ENCODE data around the gene PDIA5. TPM values are rescaled to one million over a fixed set of nuclear protein-coding genes. Genes with fewer than 3 reads are reported as not detected.

PDIA5 gene
- total RNA-seq, 4 donors from 2014 or later = 3.9 to 13.0 (median 12.0) TPM

GRCh38 chr3:123038751-123039150 lies 28.1 kb upstream of the PDIA5 start:
- no peak overlapping the region for H3K4me3 ChIP-seq
- H3K4me1 ChIP-seq = peaks cover 0 to 8% (median 5%) of the 10 kb centered on the region in 3 donors
- no peak overlapping the region for H3K27ac ChIP-seq
- intact Hi-C loops (cut with DNase I) = no loop called here
- no peaks in the 10 kb centered on the region for H3K36me3 ChIP-seq
- H3K9me3 ChIP-seq = no peaks in the 10 kb centered on the region
- no peak for TF ChIP-seq CTCF (IDR thresholded peaks at IDR 0.05)
- TF ChIP-seq POLR2A (IDR thresholded peaks at IDR 0.05) = no peak
- no peak for DNase-seq
- H3K27me3 ChIP-seq = peaks cover 0 to 33% (median 0%) of the 10 kb centered on the region in 4 donors

GRCh38 chr3:123039178-123039577 lies 27.6 kb upstream of the PDIA5 start:
- intact Hi-C loops (cut with DNase I) = no loop called here
- no peak for DNase-seq
- WGBS, 2 donors = 38 to 39% methylated on average over 3 of the region's 3 CpGs
- Histone ChIP-seq H3K9me3 (no peaks in the 10 kb centered on the region), H3K4me1 (peaks cover 0 to 8% (median 5%) of the 10 kb centered on the region in 3 donors), H3K27me3 (peaks cover 0 to 30% (median 0%) of the 10 kb centered on the region in 4 donors), H3K27ac (no peak overlapping the region), H3K4me3 (no peak overlapping the region), H3K36me3 (no peaks in the 10 kb centered on the region)
- TF ChIP-seq POLR2A (IDR thresholded peaks at IDR 0.05) (no peak), CTCF (IDR thresholded peaks at IDR 0.05) (no peak)

GRCh38 chr3:123042413-123042812 lies 24.4 kb upstream of the PDIA5 start:
- no peaks in the 10 kb centered on the region for H3K36me3 ChIP-seq
- no peak overlapping the region for H3K4me3 ChIP-seq
- DNase-seq = no peak
- WGBS, 2 donors = 85% methylated on average over 5 to 6 of the region's 6 CpGs
- H3K27me3 ChIP-seq = peaks cover 0 to 31% (median 0%) of the 10 kb centered on the region in 4 donors
- no peaks in the 10 kb centered on the region for H3K9me3 ChIP-seq
- no peak overlapping the region for H3K27ac ChIP-seq
- TF ChIP-seq POLR2A (IDR thresholded peaks at IDR 0.05) (no peak), CTCF (IDR thresholded peaks at IDR 0.05) (no peak)
- peaks cover 0 to 8% (median 0%) of the 10 kb centered on the region in 3 donors for H3K4me1 ChIP-seq
- intact Hi-C loops (cut with DNase I) = no loop called here

GRCh38 chr3:123044981-123045763 lies 21.7 kb upstream of the PDIA5 start:
- no peak for TF ChIP-seq POLR2A (IDR thresholded peaks at IDR 0.05)
- TF ChIP-seq CTCF (IDR thresholded peaks at IDR 0.05) = no peak
- 71 to 75% methylated on average over 4 of the region's 5 CpGs for WGBS, 2 donors
- intact Hi-C loops (cut with DNase I) = no loop called here
- no peak overlapping the region for H3K27ac ChIP-seq
- H3K9me3 ChIP-seq = no peaks in the 10 kb centered on the region
- no peaks in the 10 kb centered on the region for H3K4me1 ChIP-seq
- H3K36me3 ChIP-seq = no peaks in the 10 kb centered on the region
- no peak overlapping the region for H3K4me3 ChIP-seq
- peaks cover 0 to 23% (median 0%) of the 10 kb centered on the region in 4 donors for H3K27me3 ChIP-seq
- no peak for DNase-seq

- Histone ChIP-seq H3K9me3 (no peaks in the 10 kb centered on the region), H3K27ac (no peak overlapping the region), H3K4me3 (no peak overlapping the region), H3K4me1 (no peaks in the 10 kb centered on the region), H3K27me3 (peaks cover 0 to 19% (median 0%) of the 10 kb centered on the region in 4 donors), H3K36me3 (no peaks in the 10 kb centered on the region)
- TF ChIP-seq CTCF (IDR thresholded peaks at IDR 0.05) (no peak), POLR2A (IDR thresholded peaks at IDR 0.05) (no peak)
- DNase-seq = no peak
- 70 to 71% methylated on average over 9 to 10 of the region's 10 CpGs for WGBS, 2 donors
- intact Hi-C loops (cut with DNase I) = no loop called here
These were observed 20.4 kb upstream of the PDIA5 start for GRCh38 chr3:123046262-123047061.

All from esophagus squamous epithelium (tissue), 5 donors.